WTC11 (cell line): ENCODE measurements around the gene GATAD2A.

Experiments
- KAT7 ChIP-seq: sonication (generic); formaldehyde crosslinking; IDR thresholded peaks from 2 replicates; pipeline ENCODE4 v1.8.1; 2023; ENCODE audit warnings: missing genetic modification reagents, mild to moderate bottlenecking, borderline replicate concordance
- NFE2L1 ChIP-seq: sonication (generic); formaldehyde crosslinking; IDR thresholded peaks from 2 replicates; pipeline ENCODE4 v1.8.1; 2023; ENCODE audit warnings: missing genetic modification reagents
- SMAD4 ChIP-seq: sonication (generic); formaldehyde crosslinking; IDR thresholded peaks from 2 replicates; pipeline ENCODE4 v1.8.0; 2022; ENCODE audit warnings: mild to moderate bottlenecking, missing genetic modification reagents
- SP1 ChIP-seq: sonication (generic); formaldehyde crosslinking; conservative IDR thresholded peaks from 2 replicates; pipeline ENCODE4 v1.8.1; 2022; ENCODE audit warnings: missing genetic modification reagents
- TP53 ChIP-seq: sonication (generic); formaldehyde crosslinking; IDR thresholded peaks from 2 replicates; pipeline ENCODE4 v1.8.1; 2023; ENCODE audit warnings: mild to moderate bottlenecking, missing genetic modification reagents
- ZBTB21 ChIP-seq: sonication (generic); formaldehyde crosslinking; IDR thresholded peaks from 2 replicates; pipeline ENCODE4 v1.8.1; 2023; ENCODE audit warnings: mild to moderate bottlenecking, missing genetic modification reagents, borderline replicate concordance
- TF ChIP-seq, protein P1 (sequence below): fragments of 200-600 bp; IDR thresholded peaks from 2 replicates; pipeline ENCODE4 v1.8.0; 2022; ENCODE audit warnings: antibody characterized with exemption
- TF ChIP-seq, protein P2 (sequence below): sonication (generic); formaldehyde crosslinking; conservative IDR thresholded peaks from 2 replicates; pipeline ENCODE4 v1.8.1; 2022; ENCODE audit warnings: mild to moderate bottlenecking, missing genetic modification reagents
- TF ChIP-seq, protein P3 (sequence below): sonication (generic); formaldehyde crosslinking; IDR thresholded peaks from 2 replicates; pipeline ENCODE4 v1.8.0; 2022; ENCODE audit warnings: mild to moderate bottlenecking, missing genetic modification reagents

DNA sequence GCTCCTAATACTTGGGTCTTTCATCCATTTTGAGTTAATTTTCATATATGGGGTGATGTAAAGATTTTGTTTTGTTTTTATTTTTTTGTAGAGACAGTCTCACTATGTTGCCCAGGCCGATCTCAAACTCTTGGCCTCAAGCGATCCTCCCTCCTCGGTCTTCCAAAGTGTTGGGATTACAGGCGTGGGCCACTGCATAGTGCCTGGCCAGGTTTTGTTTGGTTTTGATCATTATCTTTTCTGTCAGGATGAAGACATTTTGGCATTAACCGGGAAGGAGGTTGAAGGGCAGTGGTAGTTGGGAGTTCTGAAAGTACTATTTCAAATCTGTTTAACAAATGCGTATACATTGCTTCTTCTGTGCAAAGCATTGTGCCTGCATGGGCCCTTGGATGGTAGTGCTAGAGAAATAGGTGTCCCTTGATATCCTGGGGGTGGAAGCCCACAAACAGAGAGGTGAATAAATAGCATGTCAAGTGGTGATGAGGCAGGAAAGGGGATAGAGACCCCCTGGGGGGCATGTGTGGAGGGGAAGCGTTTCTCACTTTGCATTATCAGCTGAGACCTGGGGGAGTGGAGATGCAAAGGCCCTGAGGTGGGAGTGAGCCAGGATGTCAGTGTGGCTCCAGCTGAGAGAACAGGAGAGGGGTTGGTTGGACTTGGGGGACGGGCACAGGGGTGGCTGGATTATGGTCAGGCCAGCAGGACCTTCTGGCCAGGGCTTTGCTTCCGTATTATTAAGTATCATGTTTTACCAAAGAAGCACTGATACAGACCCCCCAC lies 41.4 kb downstream of the GATAD2A start:
- TF ChIP-seq, protein P1, sequence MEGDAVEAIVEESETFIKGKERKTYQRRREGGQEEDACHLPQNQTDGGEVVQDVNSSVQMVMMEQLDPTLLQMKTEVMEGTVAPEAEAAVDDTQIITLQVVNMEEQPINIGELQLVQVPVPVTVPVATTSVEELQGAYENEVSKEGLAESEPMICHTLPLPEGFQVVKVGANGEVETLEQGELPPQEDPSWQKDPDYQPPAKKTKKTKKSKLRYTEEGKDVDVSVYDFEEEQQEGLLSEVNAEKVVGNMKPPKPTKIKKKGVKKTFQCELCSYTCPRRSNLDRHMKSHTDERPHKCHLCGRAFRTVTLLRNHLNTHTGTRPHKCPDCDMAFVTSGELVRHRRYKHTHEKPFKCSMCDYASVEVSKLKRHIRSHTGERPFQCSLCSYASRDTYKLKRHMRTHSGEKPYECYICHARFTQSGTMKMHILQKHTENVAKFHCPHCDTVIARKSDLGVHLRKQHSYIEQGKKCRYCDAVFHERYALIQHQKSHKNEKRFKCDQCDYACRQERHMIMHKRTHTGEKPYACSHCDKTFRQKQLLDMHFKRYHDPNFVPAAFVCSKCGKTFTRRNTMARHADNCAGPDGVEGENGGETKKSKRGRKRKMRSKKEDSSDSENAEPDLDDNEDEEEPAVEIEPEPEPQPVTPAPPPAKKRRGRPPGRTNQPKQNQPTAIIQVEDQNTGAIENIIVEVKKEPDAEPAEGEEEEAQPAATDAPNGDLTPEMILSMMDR: no peak
- TF ChIP-seq NFE2L1 (CRISPR knock-in tag) (no peak), ZBTB21 (CRISPR knock-in tag) (no peak), SP1 (CRISPR knock-in tag) (no peak), KAT7 (CRISPR knock-in tag) (no peak), SMAD4 (no peak), TP53 (no peak)
- TF ChIP-seq, protein P2, sequence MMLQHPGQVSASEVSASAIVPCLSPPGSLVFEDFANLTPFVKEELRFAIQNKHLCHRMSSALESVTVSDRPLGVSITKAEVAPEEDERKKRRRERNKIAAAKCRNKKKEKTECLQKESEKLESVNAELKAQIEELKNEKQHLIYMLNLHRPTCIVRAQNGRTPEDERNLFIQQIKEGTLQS (CRISPR knock-in tag): no peak
- TF ChIP-seq, protein P3, sequence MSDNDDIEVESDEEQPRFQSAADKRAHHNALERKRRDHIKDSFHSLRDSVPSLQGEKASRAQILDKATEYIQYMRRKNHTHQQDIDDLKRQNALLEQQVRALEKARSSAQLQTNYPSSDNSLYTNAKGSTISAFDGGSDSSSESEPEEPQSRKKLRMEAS (CRISPR knock-in tag): no peak
